ENCODE measurements around the gene DNAH11.

DNA sequence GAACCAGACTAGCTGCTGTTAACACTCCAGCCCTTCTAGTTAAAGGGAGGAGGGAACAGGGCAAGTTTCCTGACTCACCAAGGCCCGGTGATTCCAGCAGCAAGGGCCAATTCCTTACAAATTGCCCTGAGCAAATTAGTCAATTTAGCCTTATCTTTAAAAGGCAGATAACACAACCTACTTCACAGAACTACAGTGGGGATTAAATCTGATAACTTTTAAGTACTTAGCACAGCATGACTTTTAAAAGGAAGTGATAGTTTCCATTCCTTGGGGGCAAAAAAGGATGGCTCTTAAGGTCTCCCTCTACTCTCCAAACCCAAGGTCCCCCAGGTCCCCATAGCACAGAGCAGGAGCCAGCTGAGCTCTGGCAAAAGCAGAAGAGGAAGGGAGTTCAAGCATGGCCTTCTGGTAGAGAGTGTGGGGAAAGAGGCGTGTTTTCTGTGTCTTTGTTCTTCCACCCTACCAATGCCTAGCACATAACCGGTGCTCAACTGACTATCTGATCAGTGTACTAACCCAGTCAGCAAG, 398.8 kb downstream of the DNAH11 start:
- no peak for TF ChIP-seq CTCF (conservative IDR thresholded peaks at IDR 0.05 in 1 of 2, IDR thresholded peaks at IDR 0.05 in 1 of 2; ENCODE audit: extremely low read depth in 1 of 2, insufficient read depth in 1 of 2, low read depth in 1 of 2, low read length in 2 of 2)
- TF ChIP-seq EZH2 (IDR thresholded peaks at IDR 0.05; ENCODE audit: borderline replicate concordance, low read length), result no peak
